T-helper 17 cell (primary cell): ENCODE data around the gene WASL. TPM values are rescaled to one million over a fixed set of nuclear protein-coding genes. Genes with fewer than 3 reads are reported as not detected.
"Not testable (repeated sequence)": the region's sequence is repeated elsewhere in the genome, so short reads cannot be mapped to it uniquely, and the experiment has no call there.

Experiments
- ATAC-seq: fragments of 150-1000 bp; cut with Tn5 transposase; 2 replicates; pipeline ENCODE4 v1.10.0; 2021; ENCODE audit warnings: mild to moderate bottlenecking, moderate library complexity
- DNase-seq, 3 donors: peaks; one replicate each; pipeline versions ENCODE4 v3.0.0 to v3.0.0-alpha.2; 2020 to 2021
- H3K9me3 ChIP-seq: one replicate; pipeline ENCODE4 v1.7.0; 2013; ENCODE audit warnings: low read length, mild to moderate bottlenecking; ENCODE audit not compliant: control insufficient read depth, poor library complexity, severe bottlenecking
- H3K27ac Mint-ChIP-seq: one replicate; pipeline ENCODE4 v1.8.0; 2022; ENCODE audit warnings: mild to moderate bottlenecking, moderate library complexity, mixed read lengths
- H3K27me3 Mint-ChIP-seq: one replicate; pipeline ENCODE4 v1.8.0; 2022; ENCODE audit warnings: mixed read lengths
- H3K36me3 Mint-ChIP-seq: one replicate; pipeline ENCODE4 v1.8.0; 2022; ENCODE audit warnings: low read depth, mixed read lengths
- H3K4me1 Mint-ChIP-seq: one replicate; pipeline ENCODE4 v1.8.0; 2022; ENCODE audit warnings: mild to moderate bottlenecking, mixed read lengths
- H3K4me3 Mint-ChIP-seq: one replicate; pipeline ENCODE4 v1.8.0; 2022; ENCODE audit warnings: mild to moderate bottlenecking, moderate library complexity, mixed read lengths
- total RNA-seq, 4 donors: library from RNA in 2 of 4; stranded (reverse) in 2 of 4; gene quantifications; one replicate each; pipeline ENCODE4 v1.2.3 and lab custom pipeline; 2022 to 2026

WASL gene
- total RNA-seq, 2 donors from 2014 or later, result 9.5 to 10.0 TPM

DNA sequence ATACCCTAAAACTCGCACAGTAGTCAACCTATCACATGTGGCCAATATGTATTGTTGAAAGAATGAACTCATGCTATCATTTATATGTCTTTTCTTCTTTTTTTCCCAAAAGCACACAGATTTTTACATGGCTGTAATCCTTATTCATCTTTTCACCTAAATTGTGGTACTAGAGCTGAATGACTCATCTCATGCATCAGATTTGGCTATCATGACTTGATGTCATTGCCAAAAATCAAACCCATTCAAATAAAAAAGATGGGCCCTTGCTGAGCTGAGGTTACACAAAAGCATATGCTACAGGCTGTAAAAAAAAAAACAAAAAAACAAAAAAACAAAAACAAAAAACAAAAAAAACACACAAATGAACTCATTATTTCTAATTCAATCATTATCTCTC is 96.4 kb downstream of the WASL start:
- ATAC-seq (no peak), DNase-seq (no peak)
- peaks cover 2% of the 10 kb centered on the region for H3K4me1 Mint-ChIP-seq
- no peaks in the 10 kb centered on the region for H3K36me3 Mint-ChIP-seq
- no peak overlapping the region for H3K4me3 Mint-ChIP-seq
- no peaks in the 10 kb centered on the region for H3K9me3 ChIP-seq
- H3K27ac Mint-ChIP-seq, result no peak overlapping the region
- peaks cover 11% of the 10 kb centered on the region for H3K27me3 Mint-ChIP-seq

- H3K36me3 Mint-ChIP-seq, result no peaks in the 10 kb centered on the region
- H3K27me3 Mint-ChIP-seq, result peaks cover 20% of the 10 kb centered on the region
- ATAC-seq, result no peak
- no peak overlapping the region for H3K27ac Mint-ChIP-seq
- no peak for DNase-seq
- no peak overlapping the region for H3K4me3 Mint-ChIP-seq
- H3K9me3 ChIP-seq, result no peaks in the 10 kb centered on the region
- peaks cover 2% of the 10 kb centered on the region for H3K4me1 Mint-ChIP-seq
Observed at GRCh38 chr7:123650595-123650994, 98.2 kb downstream of the WASL start.

DNA sequence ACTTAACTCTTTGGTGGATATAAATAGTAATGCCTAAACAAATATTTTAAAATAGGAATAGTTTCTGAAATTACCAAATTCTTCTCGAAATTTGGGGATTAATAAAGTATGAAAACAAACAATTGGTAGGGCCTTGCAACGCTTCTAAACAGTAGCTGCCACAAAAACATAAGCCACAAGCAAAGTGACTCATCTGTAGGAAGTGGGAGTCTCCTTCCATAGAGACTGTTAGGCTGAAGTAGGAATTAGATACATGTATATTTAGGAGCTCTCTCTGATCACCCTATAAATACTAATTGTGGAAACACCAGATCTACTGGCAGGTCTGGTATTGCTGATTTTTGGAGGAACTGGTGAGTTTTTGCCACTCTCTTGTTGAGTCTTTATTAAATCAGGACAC is 98.8 kb downstream of the WASL start:
- no peaks in the 10 kb centered on the region for H3K36me3 Mint-ChIP-seq
- ATAC-seq, result no peak
- H3K27ac Mint-ChIP-seq, result no peak overlapping the region
- H3K4me3 Mint-ChIP-seq, result no peak overlapping the region
- H3K9me3 ChIP-seq, result no peaks in the 10 kb centered on the region
- DNase-seq, result no peak
- H3K4me1 Mint-ChIP-seq, result peaks cover 2% of the 10 kb centered on the region
- H3K27me3 Mint-ChIP-seq, result peaks cover 23% of the 10 kb centered on the region

DNA sequence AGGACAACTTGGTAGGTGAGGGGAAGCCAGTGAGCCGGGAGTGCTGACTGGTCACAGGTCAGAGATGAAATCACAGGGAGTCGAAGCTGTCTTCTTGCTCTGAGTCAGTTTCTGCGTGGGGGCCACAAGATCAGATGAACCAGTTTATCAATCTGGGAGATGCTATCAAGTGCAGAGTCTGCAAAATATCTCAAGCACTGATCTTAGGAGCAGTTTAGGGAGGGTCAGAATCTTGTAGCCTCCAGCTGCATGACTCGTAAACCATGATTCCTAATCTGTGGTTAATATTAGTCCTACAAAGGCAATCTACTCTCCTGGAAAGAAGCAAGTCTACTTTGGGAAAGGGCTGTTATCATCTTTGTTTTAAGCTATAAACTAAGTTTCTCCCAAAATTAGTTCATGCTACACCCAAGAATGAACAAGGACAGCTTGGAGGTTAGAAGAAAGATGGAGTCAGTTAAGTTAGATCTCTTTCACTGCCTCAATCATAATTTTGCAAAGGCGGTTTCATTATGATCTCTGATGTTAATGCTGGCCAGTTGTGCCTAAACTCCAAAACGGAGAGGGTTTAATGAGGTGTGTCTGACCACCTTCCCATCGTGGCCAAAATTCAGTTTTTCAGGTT is 101.6 kb downstream of the WASL start:
- Mint-ChIP-seq H3K27me3 (peaks cover 51% of the 10 kb centered on the region), H3K27ac (no peak overlapping the region), H3K4me1 (peaks cover 2% of the 10 kb centered on the region), H3K4me3 (no peak overlapping the region), H3K36me3 (no peaks in the 10 kb centered on the region)
- ATAC-seq (no peak), DNase-seq (no peak)
- no peaks in the 10 kb centered on the region for H3K9me3 ChIP-seq

DNA sequence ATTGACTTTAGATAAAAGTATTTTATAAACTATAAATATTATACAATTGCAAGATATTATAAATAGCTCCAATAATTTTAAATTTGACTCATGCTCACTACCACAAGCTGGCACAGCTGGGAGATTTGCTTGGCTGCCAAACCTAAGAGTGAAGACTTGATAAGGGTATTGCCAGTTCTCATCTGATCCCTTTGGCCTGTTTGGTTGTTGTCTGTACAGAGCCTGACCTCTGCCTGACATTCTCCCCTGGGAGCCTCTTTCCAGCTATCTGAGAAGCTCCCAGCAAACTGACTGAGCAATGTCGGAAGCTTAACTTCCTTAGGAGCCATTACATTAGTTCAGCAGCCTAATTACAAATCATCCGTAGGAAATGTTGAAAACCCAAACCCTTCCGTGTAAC is 103.3 kb downstream of the WASL start:
- H3K27ac Mint-ChIP-seq, result no peak overlapping the region

GRCh38 chr7:123643495-123644441 is 105.0 kb downstream of the WASL start:
- no peaks in the 10 kb centered on the region for H3K9me3 ChIP-seq
- Mint-ChIP-seq H3K36me3 (no peaks in the 10 kb centered on the region), H3K27ac (no peak overlapping the region), H3K4me1 (no peaks in the 10 kb centered on the region), H3K27me3 (peaks cover 53% of the 10 kb centered on the region), H3K4me3 (no peak overlapping the region)
- DNase-seq (no peak), ATAC-seq (no peak)

More for the DNA sequence above, 103.3 kb downstream of the WASL start:
- peaks cover 2% of the 10 kb centered on the region for H3K4me1 Mint-ChIP-seq
- no peaks in the 10 kb centered on the region for H3K36me3 Mint-ChIP-seq
- no peak for DNase-seq
- H3K27me3 Mint-ChIP-seq, result peaks cover 58% of the 10 kb centered on the region
- ATAC-seq, result no peak
- H3K9me3 ChIP-seq, result no peaks in the 10 kb centered on the region
- no peak overlapping the region for H3K4me3 Mint-ChIP-seq

DNA sequence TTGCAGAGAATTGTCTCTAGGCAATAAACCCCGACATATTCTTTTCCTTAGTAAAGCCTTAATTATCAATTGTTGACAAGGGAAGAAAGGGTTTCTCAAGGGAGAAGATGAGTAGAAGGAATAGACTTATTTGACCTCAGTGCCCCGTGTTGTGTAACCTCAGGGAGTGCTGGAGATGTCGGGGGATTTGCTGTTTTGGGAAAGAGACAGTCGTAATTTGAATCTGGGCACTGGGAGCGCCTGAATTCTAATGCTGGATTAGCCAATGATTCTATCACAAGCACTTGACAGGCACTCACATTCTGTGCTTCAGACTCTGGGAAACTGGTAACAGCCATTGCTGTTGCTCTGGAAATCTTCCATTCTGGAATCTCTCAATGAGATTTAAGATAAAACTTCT is 106.9 kb downstream of the WASL start:
- H3K27ac Mint-ChIP-seq, result no peak overlapping the region
- no peak for ATAC-seq

GRCh38 chr7:123640583-123640982 is 108.2 kb downstream of the WASL start:
- DNase-seq (no peak), ATAC-seq (no peak)
- Mint-ChIP-seq H3K36me3 (peaks cover 5% of the 10 kb centered on the region), H3K4me1 (no peaks in the 10 kb centered on the region), H3K27me3 (peaks cover 52% of the 10 kb centered on the region), H3K27ac (no peak overlapping the region), H3K4me3 (no peak overlapping the region)
- H3K9me3 ChIP-seq, result no peaks in the 10 kb centered on the region

More for the DNA sequence above, 106.9 kb downstream of the WASL start:
- peaks cover 59% of the 10 kb centered on the region for H3K27me3 Mint-ChIP-seq
- no peak for DNase-seq
- H3K36me3 Mint-ChIP-seq, result peaks cover 5% of the 10 kb centered on the region
- H3K4me3 Mint-ChIP-seq, result no peak overlapping the region
- no peaks in the 10 kb centered on the region for H3K4me1 Mint-ChIP-seq
- no peaks in the 10 kb centered on the region for H3K9me3 ChIP-seq

DNA sequence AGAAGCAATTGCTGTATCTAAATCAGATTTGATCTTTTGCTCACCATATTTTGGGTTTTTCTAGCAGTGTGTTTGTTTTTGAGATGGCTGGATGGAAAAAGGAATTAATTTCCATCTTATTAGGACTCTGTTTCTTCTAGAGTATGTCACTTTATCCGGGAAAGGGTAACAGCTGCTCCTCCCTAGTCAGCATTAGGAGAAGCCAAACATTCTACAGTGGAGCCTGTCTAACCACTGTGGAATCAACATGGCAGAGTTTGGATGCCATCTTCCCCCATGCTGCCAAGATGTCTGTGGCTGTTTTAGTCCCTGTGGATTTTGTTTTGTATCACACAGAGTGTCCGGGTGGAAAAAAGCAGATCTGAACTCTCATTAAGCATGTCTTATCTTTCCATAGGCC is 109.2 kb downstream of the WASL start:
- Mint-ChIP-seq H3K4me3 (no peak overlapping the region), H3K4me1 (no peaks in the 10 kb centered on the region), H3K36me3 (peaks cover 5% of the 10 kb centered on the region), H3K27ac (no peak overlapping the region), H3K27me3 (peaks cover 46% of the 10 kb centered on the region)
- H3K9me3 ChIP-seq, result no peaks in the 10 kb centered on the region
- DNase-seq (no peak), ATAC-seq (no peak)

GRCh38 chr7:123637878-123638277 is 110.9 kb downstream of the WASL start:
- H3K27ac Mint-ChIP-seq, result no peak overlapping the region
- ATAC-seq (no peak), DNase-seq (no peak)
- H3K4me3 Mint-ChIP-seq, result no peak overlapping the region
- H3K27me3 Mint-ChIP-seq, result peaks cover 28% of the 10 kb centered on the region
- no peaks in the 10 kb centered on the region for H3K9me3 ChIP-seq
- H3K4me1 Mint-ChIP-seq, result no peaks in the 10 kb centered on the region
- H3K36me3 Mint-ChIP-seq, result peaks cover 5% of the 10 kb centered on the region

GRCh38 chr7:123637203-123637602 is 111.6 kb downstream of the WASL start:
- H3K9me3 ChIP-seq, result no peaks in the 10 kb centered on the region
- ATAC-seq, result no peak
- Mint-ChIP-seq H3K27ac (no peak overlapping the region), H3K4me3 (no peak overlapping the region), H3K27me3 (peaks cover 21% of the 10 kb centered on the region), H3K4me1 (no peaks in the 10 kb centered on the region), H3K36me3 (peaks cover 5% of the 10 kb centered on the region)
- DNase-seq, result no peak

DNA sequence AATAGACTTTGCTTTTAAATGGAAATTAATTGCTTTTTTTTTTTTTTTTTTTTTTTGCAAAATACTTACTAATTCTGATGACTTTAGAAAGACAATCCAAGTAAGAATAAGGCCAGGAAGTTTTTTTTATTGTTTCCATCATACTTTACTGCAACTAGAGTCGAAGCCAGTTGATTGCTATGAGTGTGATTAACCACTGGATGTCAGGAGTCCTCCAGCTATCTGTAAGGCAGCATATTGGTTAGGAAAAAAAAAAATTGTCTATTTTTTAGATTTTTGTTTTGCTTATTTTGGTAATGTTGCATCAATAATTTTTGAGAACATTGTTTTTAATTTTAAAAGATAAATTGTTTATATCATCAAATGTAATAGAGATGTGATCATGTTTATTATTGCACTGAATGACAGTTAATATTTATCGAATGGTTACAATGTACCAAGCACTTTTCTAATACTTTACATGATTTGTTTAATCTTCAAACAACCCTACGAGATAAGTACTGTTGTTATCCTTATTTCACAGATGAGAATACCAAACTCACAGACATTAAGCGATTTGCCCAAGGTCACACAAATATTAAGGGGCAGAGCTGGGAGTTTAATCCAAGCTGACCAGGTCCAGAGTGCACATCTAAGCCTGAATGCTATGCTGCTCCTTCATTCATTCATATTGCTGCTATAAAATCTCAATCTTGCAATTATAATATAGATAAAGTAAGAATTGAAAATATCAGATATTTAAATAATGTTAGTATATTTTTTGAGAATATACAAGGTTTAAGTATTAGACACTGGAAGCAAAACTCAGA is 113.0 kb downstream of the WASL start:
- H3K9me3 ChIP-seq, result no peaks in the 10 kb centered on the region
- peaks cover 5% of the 10 kb centered on the region for H3K36me3 Mint-ChIP-seq
- H3K27me3 Mint-ChIP-seq, result peaks cover 14% of the 10 kb centered on the region
- DNase-seq (no peak), ATAC-seq (no peak)
- H3K4me3 Mint-ChIP-seq, result no peak overlapping the region
- H3K4me1 Mint-ChIP-seq, result no peaks in the 10 kb centered on the region
- no peak overlapping the region for H3K27ac Mint-ChIP-seq

- H3K27me3 Mint-ChIP-seq, result peaks cover 20% of the 10 kb centered on the region
- not testable (repeated sequence) for H3K4me3 Mint-ChIP-seq, ATAC-seq, H3K9me3 ChIP-seq, H3K36me3 Mint-ChIP-seq, DNase-seq, H3K27ac Mint-ChIP-seq, H3K4me1 Mint-ChIP-seq
Observed at GRCh38 chr7:123634011-123634573, 114.7 kb downstream of the WASL start.
